ENCODE measurements around the gene ZNG1C.
"Not testable (repeated sequence)": the region's sequence is repeated elsewhere in the genome, so short reads cannot be mapped to it uniquely, and the experiment has no call there.

GRCh38 chr9:68307127-68307526 lies 65.3 kb downstream of the ZNG1C start:
- TF ChIP-seq EZH2 (IDR thresholded peaks at IDR 0.05); POLR2AphosphoS5 (IDR thresholded peaks at IDR 0.05; ENCODE audit: borderline replicate concordance, low read depth, low read length): not testable (repeated sequence)

All from SK-N-MC (cell line).